ENCODE results near the gene IGFBPL1. TPM values are rescaled to one million over a fixed set of nuclear protein-coding genes. Genes with fewer than 3 reads are reported as not detected.
A peak's percentile ranks its signal among the peaks of the same experiment; 100 is the strongest.

IGFBPL1 gene
- total and polyA plus RNA-seq, 10 donors: not detected

DNA sequence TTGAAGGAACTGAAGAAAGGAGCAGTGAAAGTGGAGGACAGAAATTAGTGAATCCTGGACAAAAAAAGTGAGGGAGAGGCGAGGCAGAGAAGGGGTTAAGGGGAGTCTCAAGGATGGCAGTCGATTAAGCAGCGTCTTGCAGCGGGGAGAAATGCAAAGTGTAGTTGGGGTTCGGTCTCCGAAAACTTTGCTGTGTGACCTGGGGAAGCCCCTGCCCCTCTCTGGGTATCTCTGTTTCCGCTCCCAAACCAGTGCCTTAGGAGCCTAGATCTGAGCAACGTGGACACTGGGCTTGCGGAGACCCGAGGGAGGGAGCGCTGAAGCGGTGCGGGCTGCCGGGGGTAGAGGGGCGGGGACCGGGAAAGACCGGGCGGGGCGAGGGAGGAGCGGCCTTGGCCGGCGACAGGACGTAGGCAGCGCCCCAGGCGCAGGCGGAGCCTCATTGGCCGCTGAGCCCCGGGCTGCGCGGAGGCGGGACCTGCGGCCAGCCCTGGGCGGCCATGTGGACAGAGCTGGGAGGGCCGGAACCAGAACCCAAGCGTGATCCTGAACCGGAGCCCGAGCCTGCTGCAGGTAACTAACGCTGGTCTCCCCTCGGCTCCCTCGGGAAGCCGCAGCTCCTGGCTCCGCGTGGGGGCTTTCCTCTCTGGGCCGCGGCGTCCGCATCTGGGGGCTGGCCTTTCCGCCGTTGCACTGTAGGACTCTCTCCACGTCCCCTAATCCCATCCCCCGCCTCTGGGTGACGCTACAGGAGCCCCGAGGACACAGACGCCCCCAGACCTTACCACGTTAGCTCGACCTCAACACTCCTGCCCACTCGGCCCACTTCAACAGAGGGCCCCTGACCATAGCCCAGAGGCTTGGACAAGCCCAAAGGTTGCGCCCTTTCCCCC, 31.8 kb downstream of the IGFBPL1 start, which contains the start of gene ALDH1B1:
Gene ALDH1B1, plus strand, starts transcription at position 468 of the 893 bp plus-strand sequence. CDS start 3,047 bp downstream, outside the sequence.
- DNase-seq: peak; percentile 95
- Histone ChIP-seq H3K27ac (peak within 1 kb of the TSS in 7 of 8 donors; percentile 2 to 71 (median 61)), H3K9me3 (no peaks in the 10 kb centered on the region), H3K27me3 (replicated peaks in 1 of 7) (no peaks in the 10 kb centered on the region), H3K4me3 (peak within 1 kb of the TSS; percentile 64 to 89 (median 79)), H3K4me1 (peaks cover 12 to 38% (median 24%) of the 10 kb centered on the region in 6 donors), H3K36me3 (peaks cover 0 to 21% (median 17%) of the 10 kb centered on the region in 6 donors)
- intact Hi-C loops (cut with DNase I; ENCODE audit: low total_unique reads): no loop called here
- WGBS, 5 donors: 0 to 1% (median 0%) methylated on average over 33 to 58 of the region's 58 CpGs
- TF ChIP-seq, protein P1, sequence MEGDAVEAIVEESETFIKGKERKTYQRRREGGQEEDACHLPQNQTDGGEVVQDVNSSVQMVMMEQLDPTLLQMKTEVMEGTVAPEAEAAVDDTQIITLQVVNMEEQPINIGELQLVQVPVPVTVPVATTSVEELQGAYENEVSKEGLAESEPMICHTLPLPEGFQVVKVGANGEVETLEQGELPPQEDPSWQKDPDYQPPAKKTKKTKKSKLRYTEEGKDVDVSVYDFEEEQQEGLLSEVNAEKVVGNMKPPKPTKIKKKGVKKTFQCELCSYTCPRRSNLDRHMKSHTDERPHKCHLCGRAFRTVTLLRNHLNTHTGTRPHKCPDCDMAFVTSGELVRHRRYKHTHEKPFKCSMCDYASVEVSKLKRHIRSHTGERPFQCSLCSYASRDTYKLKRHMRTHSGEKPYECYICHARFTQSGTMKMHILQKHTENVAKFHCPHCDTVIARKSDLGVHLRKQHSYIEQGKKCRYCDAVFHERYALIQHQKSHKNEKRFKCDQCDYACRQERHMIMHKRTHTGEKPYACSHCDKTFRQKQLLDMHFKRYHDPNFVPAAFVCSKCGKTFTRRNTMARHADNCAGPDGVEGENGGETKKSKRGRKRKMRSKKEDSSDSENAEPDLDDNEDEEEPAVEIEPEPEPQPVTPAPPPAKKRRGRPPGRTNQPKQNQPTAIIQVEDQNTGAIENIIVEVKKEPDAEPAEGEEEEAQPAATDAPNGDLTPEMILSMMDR (IDR thresholded peaks at IDR 0.05 in 8 of 11, conservative IDR thresholded peaks at IDR 0.05 in 3 of 11): peak in 1 of 11 experiments; percentile 16
- TF ChIP-seq POLR2A (IDR thresholded peaks at IDR 0.05) (no peak), POLR2AphosphoS5 (IDR thresholded peaks at IDR 0.05) (peak; percentile 58 to 80 (median 74))

DNA sequence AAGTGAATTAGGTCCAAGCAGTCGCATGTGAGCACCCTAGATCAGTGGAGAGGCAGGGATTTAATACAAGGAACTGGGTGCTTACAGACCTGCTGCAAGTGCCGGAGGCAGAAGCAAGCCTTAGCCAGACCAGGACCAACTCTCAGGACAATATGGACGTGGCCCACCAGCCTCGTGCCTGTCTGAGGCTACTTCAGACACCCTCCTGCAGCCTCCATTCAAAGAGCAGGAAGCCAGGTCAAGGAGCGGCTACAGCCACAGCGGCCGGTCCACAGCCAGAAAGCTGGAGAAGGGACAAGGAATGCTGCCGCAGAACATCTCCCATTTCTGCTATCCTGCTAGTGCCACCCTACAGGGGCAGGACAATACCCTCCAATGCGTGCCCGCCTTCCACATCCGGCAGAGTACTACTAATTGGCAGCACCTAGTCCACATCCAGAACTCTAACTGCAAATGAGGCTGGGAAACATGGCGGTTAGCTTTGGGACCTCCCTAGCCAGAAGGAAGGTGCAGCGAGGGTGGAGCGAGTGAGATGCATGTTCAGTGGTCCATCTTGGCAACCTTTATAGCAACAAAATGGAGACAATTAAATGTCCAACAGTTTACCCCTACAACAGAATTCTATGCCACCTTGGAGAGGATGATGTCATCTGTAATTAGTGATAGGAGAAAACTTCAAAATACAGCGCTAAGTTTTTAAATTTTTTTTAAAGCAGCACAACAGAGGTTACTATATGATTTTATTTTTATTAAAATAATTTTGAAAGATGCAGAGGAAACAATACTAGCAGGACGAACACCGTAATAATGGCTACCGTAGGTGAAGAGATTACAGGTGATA, 32.8 kb downstream of the IGFBPL1 start:
- Histone ChIP-seq H3K36me3 (peaks cover 0 to 11% (median 9%) of the 10 kb centered on the region in 6 donors), H3K27me3 (replicated peaks in 1 of 7) (no peaks in the 10 kb centered on the region), H3K27ac (no peak overlapping the region), H3K4me1 (peaks cover 12 to 38% (median 24%) of the 10 kb centered on the region in 6 donors), H3K4me3 (peak overlapping the region in 4 of 8 donors; percentile 77 to 89 (median 85)), H3K9me3 (no peaks in the 10 kb centered on the region)
- intact Hi-C loops (cut with DNase I; ENCODE audit: low total_unique reads): no loop called here
- TF ChIP-seq POLR2AphosphoS5 (IDR thresholded peaks at IDR 0.05) (no peak), POLR2A (IDR thresholded peaks at IDR 0.05) (no peak)
- TF ChIP-seq, protein P1 (IDR thresholded peaks at IDR 0.05 in 8 of 11, conservative IDR thresholded peaks at IDR 0.05 in 3 of 11): no peak
- WGBS, 5 donors: 75 to 87% (median 85%) methylated on average over 15 to 18 of the region's 18 CpGs
- DNase-seq: peak; percentile 69

DNA sequence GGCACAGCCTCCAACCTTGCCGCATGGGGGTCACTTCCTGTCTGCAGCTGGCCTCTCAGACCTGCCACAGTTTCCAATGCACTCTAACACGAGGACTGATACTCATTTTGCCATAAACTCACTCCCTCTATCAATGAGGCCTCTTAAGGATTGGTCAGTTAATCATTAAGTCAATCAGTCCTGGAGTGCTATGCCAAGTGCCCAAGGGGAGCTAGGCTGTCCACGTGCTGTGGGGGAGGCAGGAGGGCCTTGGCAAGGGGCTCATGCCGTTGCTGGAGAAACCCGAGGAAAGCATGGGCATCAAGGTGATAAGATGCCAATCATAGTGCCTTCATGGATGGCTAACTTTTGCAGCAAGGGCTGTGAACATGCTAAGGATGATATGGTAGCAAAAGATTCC, 33.4 kb downstream of the IGFBPL1 start:
- 54 to 75% (median 61%) methylated on average over 5 of the region's 5 CpGs for WGBS, 5 donors
- intact Hi-C loops (cut with DNase I; ENCODE audit: low total_unique reads): no loop called here
- Histone ChIP-seq H3K4me1 (peaks cover 12 to 38% (median 24%) of the 10 kb centered on the region in 6 donors), H3K27me3 (replicated peaks in 1 of 7) (no peaks in the 10 kb centered on the region), H3K27ac (peak overlapping the region in 2 of 8 donors; percentile 33 to 42), H3K9me3 (no peaks in the 10 kb centered on the region), H3K36me3 (peaks cover 0 to 5% (median 3%) of the 10 kb centered on the region in 6 donors), H3K4me3 (no peak overlapping the region)
- TF ChIP-seq, protein P1 (IDR thresholded peaks at IDR 0.05 in 8 of 11, conservative IDR thresholded peaks at IDR 0.05 in 3 of 11): no peak
- no peak for TF ChIP-seq POLR2A (IDR thresholded peaks at IDR 0.05)
- TF ChIP-seq POLR2AphosphoS5 (IDR thresholded peaks at IDR 0.05): no peak
- DNase-seq: peak; percentile 47

All from spleen (tissue), 11 donors.